NCI-H748 treated with DMSO at 0.1 percent for 48 hours (cell line): ENCODE results near the gene NUP37.
"Not testable (repeated sequence)": the region's sequence is repeated elsewhere in the genome, so short reads cannot be mapped to it uniquely, and the experiment has no call there.

Source experiments
- DNase-seq: peaks from one replicate; lab custom pipeline; 2025; lab: John Stamatoyannopoulos, UW

Gene NUP37, protein sequence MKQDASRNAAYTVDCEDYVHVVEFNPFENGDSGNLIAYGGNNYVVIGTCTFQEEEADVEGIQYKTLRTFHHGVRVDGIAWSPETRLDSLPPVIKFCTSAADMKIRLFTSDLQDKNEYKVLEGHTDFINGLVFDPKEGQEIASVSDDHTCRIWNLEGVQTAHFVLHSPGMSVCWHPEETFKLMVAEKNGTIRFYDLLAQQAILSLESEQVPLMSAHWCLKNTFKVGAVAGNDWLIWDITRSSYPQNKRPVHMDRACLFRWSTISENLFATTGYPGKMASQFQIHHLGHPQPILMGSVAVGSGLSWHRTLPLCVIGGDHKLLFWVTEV

GRCh38 chr12:102119674-102120563 is at the start of gene NUP37, which contains the start of gene PARPBP:
TSS of gene NUP37 (minus strand) at chr12:102120114. CDS start at chr12:102118518, 1,596 bp downstream.
TSS of gene PARPBP (plus strand) at chr12:102120183. CDS start at chr12:102123889, 3,706 bp downstream.
- peak; percentile 75 for DNase-seq

DNA sequence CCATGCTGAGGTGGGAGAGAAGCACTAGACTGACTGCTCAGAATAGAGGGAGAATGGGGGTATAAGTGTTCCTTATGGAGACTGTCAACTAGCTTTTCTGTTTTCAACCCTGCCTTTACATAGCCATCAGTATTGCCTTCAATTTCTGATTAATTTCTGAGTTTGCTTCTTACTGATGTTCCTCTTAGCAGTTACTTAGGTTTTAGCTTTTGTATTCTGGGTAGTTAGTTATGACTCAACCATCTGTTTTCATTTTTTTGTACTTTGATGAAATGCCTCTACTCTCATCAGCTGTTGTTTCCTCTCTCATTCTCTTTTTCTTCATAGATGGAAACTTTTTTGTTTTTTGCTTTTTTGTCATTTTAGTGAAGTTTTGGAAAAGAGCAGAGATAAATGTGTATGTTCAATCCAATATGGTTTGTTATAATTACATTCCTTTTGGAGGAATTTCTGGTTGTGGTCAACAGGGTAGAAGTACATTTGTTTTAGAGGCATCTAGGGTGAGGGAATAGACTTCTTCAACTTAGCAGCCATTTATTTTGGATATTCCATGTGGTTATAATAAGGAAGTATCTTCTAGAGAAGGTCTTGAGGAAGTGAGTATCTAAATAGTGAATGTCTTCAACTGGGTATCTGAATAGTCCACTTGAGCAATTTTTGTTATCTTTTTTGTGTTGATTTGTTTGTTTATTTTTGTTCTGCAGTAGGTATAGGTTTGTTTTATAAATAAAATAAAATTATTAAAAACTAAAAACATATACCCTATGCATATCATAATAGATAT is 48.1 kb upstream of the NUP37 start:
- no peak for DNase-seq

GRCh38 chr12:102163383-102163782 is 43.5 kb upstream of the NUP37 start:
- no peak for DNase-seq

GRCh38 chr12:102155206-102155605 is 35.3 kb upstream of the NUP37 start:
- not testable (repeated sequence) for DNase-seq

DNA sequence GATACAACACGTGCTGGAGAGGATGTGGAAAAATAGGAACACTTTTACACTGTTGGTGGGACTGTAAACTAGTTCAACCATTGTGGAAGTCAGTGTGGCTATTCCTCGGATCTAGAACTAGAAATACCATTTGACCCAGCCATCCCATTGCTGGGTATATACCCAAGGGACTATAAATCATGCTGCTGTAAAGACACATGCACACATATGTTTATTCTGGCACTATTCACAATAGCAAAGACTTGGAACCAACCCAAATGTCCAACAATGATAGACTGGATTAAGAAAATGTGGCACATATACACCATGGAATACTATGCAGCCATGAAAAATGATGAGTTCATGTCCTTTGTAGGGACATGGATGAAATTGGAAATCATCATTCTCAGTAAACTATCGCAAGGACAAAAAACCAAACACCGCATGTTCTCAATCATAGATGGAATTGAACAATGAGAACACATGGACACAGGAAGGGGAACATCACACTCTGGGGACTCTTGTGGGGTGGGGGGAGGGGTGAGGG is 27.2 kb upstream of the NUP37 start:
- DNase-seq, result not testable (repeated sequence)

GRCh38 chr12:102144221-102144620 is 24.3 kb upstream of the NUP37 start:
- no peak for DNase-seq

DNA sequence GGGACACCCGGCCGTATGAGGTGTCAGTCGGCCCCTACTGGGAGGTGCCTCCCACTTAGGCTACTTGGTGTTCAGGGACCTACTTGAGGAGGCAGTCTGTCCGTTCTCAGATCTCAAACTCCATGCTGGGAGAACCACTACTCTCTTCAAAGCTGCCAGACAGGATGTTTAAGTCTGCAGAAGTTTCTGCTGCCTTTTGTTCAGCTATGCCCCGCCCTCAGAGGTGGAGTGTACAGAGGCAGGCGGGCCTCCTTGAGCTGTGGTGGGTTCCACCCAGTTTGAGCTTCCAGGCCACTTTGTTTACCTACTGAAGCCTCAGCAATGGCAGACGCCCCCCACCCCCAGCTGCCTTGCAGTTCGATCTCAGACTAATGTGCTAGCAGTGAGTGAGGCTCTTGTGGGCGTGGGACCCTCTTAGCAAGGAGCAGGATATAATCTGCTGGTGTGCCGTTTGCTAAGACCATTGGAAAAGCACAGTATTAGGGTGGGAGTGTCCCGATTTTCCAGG is 23.0 kb upstream of the NUP37 start:
- DNase-seq, result not testable (repeated sequence)

DNA sequence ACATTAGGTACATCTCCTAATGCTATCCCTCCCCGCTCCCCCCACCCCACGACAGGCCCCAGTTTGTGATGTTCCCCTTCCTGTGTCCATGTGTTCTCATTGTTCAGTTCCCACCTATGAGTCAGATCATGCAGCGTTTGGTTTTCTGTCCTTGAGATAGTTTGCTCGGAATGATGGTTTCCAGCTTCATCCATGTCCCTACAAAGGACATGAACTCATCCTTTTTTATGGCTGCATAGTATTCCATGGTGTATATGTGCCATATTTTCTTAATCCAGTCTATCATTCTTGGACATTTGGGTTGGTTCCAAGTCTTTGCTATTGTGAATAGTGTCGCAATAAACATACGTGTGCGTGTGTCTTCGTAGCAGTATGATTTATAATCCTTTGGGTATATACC is 17.7 kb upstream of the NUP37 start:
- not testable (repeated sequence) for DNase-seq

DNA sequence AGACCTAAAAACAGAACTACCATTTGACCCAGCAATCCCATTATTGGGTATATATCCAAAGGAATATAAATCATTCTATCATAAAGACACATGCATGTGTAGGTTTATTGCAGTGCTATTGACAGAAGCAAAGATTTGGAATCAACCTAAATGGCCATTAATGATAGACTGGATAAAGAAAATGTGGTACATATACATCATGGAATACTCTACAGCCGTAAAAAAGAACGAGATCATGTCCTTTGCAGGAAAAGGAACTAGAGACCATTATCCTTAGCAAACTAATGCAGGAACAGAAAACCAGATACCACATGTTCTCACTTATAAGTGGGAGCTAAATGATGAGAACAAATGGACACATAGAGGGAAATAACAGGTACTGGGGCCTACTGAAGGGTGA is 11.5 kb upstream of the NUP37 start:
- DNase-seq, result not testable (repeated sequence)

DNA sequence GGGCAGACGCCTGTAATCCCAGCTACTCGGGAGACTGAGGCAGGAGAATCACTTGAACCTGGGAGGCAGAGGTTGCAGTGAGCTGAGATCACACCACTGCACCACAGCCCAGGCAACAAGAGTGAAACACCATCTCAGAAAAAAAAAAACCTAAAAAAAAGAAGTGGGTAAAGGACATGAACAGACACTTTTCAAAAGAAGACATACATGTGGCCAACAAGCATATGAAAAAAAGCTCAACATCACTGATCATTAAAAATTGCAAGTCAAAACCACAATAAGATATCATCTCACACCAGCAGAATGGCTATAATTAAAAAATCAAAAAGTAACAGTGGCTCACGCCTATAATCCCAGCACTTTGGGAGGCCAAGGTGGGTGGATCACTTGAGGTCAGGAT is 10.8 kb upstream of the NUP37 start:
- not testable (repeated sequence) for DNase-seq

DNA sequence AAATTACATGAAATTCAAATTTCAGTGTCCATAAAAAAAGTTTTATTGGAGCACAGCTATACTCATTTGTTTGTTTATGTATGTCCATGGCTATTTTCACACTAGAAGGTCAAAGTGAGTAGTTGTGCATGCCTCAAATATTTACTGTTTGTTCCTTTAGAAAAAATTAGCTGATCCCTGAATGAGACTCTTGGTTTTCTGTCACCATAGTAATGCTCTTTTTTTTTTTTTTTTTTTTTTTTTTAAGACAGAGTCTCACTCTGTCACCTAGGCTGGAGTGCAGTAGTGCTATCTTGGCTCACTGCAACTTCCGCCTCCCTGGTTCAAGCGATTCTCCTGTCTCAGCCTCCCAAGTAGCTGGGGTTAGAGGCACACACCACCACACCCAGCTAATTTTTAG is 1.4 kb upstream of the NUP37 start:
- not testable (repeated sequence) for DNase-seq

DNA sequence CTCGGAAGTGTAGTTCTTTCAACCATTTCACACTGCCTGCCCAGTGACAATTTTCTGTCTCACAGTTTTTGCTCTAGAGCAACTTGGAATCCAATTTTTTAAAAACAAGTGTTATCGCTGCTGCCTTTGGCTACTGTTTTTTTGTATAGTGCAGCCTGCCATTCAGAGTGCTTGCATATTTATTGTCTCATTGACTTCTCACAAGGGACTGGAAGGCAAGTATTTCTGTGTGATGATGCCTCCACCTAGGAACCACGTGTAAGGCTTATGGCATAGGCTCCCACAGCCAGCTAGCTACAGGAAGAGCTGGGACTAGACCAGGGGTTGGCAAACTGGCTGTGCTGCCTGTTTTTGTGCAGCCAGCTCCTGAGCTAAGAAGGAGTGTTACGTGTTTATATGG is 972 bp upstream of the NUP37 start:
- no peak for DNase-seq

- no peak for DNase-seq
These were observed 605 bp upstream of the NUP37 start for GRCh38 chr12:102120564-102120873.

DNA sequence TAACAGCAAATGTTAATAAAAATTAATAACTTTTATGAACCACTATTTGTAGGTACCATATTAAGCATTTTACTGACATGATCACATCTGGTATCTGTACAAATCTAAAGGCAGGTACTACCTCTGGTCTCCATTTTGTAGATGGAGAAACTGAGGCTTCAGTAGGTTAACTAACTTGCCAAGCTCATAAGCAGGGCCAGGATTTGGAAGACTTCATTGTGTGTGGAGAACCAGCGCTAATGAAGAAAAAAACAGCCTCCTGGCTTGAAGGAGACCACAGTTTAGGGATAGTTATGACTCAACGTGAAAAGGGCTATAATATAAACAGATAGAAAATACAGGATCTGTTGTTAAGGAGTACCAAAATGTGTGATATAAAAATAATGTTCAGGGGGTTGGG is 1.0 kb downstream of the NUP37 start:
- DNase-seq, result no peak

DNA sequence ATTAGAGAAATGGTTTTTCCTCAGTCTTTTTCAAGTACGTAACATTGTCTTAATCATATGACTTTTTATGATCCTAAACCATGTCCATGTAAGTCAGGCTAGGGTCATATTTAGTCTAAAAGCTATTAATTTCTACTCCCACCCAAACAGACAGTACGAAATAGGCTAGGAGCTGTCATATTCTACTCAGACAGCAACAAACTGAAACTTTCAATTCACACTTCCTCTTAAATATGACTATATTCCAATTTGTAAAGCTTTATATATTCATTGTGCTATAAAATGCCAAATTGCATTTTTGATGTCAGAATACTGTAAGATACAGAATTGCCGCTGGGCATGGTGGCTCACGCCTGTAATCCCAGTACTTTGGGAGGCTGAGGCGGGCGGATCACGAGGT is 3.5 kb downstream of the NUP37 start:
- DNase-seq, result no peak

- no peak for DNase-seq
These were observed 5.7 kb downstream of the NUP37 start for GRCh38 chr12:102114212-102114611.

- DNase-seq, result no peak
These were observed 9.1 kb downstream of the NUP37 start for GRCh38 chr12:102110782-102111181.

DNA sequence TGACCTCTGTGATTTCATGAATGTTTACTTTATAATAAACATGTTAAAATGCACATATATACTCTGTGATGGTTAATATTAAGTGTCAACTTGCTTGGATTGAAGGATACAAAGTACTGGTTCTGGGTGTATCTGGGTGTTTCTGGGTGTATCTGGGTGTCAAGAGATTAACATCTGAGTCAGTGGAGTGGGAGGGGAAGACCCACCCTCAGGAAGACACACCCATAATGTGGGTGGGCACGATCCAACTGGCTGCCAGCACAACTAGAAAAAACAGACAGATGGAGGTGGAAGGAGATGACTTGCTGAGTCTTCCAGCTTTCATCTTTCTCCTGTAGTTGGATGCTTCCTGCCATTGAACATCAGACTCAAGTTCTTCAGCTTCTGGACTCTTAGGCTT is 11.9 kb downstream of the NUP37 start:
- DNase-seq, result no peak

GRCh38 chr12:102106905-102107304 is 13.0 kb downstream of the NUP37 start:
- DNase-seq, result no peak

DNA sequence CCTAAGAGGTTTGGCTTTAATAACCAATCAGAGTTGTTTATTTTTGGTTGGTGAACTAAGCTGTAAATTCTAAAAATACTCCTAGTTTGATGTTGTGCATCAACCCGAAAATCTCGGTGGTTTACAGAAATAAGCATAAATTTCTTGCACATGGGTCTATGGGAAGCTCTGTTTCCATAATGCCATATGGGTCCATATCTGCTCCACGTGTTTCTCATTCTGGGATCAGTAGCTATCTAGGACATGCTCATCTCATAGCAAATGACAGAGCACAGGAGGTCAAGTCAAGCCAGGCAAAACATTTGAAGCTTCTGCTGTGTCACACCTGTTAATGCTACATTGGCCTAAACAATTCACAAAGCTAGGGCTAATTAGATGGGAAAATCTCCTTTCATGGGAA is 23.1 kb downstream of the NUP37 start:
- peak; percentile 11 for DNase-seq

DNA sequence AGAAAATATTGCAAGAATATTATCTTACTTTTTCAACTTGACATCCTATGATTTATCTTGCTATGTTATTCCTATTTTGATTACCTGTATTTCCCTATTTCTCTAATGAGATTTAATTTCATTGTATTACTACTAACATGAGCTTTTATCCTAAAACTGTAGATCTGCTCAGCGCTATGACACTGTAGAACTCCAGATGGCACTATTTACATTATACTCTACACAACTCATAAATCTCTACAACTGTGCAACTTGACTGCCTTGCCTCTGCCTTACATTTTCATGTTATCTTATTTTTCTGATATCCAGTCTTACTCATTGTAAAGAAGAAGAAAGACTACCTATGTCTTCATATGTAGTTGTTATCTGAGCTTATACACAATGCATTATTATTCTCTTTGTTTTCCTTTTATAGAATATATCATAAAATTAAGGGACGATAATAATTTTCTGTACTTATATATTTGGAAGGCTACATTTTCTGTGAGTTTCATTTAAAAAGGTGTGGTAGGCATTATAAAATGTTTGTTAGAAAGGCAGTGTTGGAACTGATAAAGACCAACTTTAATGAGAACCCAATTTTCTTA is 24.1 kb downstream of the NUP37 start:
- DNase-seq, result peak; percentile 23

DNA sequence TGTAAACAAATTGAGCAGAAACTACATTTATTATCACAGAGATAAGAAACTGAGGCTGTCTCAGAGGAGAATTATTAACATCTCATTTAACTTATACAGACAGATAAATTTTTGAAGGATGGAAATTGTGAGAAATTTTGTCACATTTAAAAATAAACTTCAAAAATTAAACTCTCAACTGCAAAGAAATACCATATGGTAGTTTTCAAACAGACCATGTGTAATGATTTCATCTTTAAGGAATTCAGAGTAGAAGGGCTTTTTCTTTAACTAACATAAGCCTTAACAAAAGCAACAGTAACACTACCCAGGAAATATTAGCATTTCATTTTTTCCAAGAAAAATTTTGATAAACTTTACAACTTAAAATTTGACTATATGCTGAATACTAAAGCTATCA is 26.6 kb downstream of the NUP37 start:
- DNase-seq, result no peak
